KMS-11 (cell line): ENCODE results near the gene HYAL1.
A peak's percentile ranks its signal among the peaks of the same experiment; 100 is the strongest.

ENCODE experiments used
- H2AFZ ChIP-seq: fragments of 200-600 bp; sonication (generic); 2 replicates; pipeline ENCODE4 v1.6.1; 2016; ENCODE audit warnings: antibody characterized with exemption, mixed run types, low read depth
- H3K27ac ChIP-seq: fragments of 200-600 bp; sonication (generic); 2 replicates; pipeline ENCODE4 v1.6.1; 2016; ENCODE audit warnings: mild to moderate bottlenecking, mixed run types
- H3K27me3 ChIP-seq: fragments of 200-600 bp; sonication (generic); 2 replicates; pipeline ENCODE4 v1.6.1; 2017; ENCODE audit warnings: mild to moderate bottlenecking, low read depth, mixed run types, moderate library complexity; ENCODE audit not compliant: insufficient read depth
- H3K36me3 ChIP-seq: fragments of 200-600 bp; sonication (generic); 2 replicates; pipeline ENCODE4 v1.6.1; 2017; ENCODE audit warnings: mild to moderate bottlenecking, mixed run types; ENCODE audit not compliant: insufficient read depth
- H3K4me1 ChIP-seq: fragments of 200-600 bp; sonication (generic); 2 replicates; pipeline ENCODE4 v1.6.1; 2016; ENCODE audit warnings: mild to moderate bottlenecking, low read depth, mixed run types; ENCODE audit not compliant: poor library complexity, severe bottlenecking
- H3K4me2 ChIP-seq: fragments of 200-600 bp; sonication (generic); 2 replicates; pipeline ENCODE4 v1.7.0; 2016; ENCODE audit warnings: mild to moderate bottlenecking, mixed run types
- H3K4me3 ChIP-seq: fragments of 200-600 bp; sonication (generic); IDR thresholded peaks from 2 replicates; pipeline ENCODE4 v1.6.1; 2017; ENCODE audit warnings: low read depth, low read length, mixed read lengths; ENCODE audit not compliant: insufficient read depth
- H3K79me2 ChIP-seq: fragments of 200-600 bp; sonication (generic); 2 replicates; pipeline ENCODE4 v1.6.1; 2016; ENCODE audit warnings: low read depth, mixed run types; ENCODE audit not compliant: insufficient read depth
- H3K9ac ChIP-seq: fragments of 200-600 bp; sonication (generic); 2 replicates; pipeline ENCODE4 v1.6.1; 2016; ENCODE audit warnings: mild to moderate bottlenecking, mixed run types
- H4K20me1 ChIP-seq: fragments of 200-600 bp; sonication (generic); 2 replicates; pipeline ENCODE4 v1.6.1; 2016; ENCODE audit warnings: mild to moderate bottlenecking, mixed run types; ENCODE audit not compliant: insufficient read depth
- CTCF ChIP-seq: fragments of 200-600 bp; sonication (generic); conservative IDR thresholded peaks from 2 replicates; pipeline ENCODE4 v1.6.1; 2017; ENCODE audit warnings: low read depth, mild to moderate bottlenecking, antibody characterized with exemption, low read length, moderate library complexity, mixed read lengths

Gene HYAL1

GRCh38 chr3:50340147-50340447 lies 36.7 kb upstream of the HYAL1 start:
- H4K20me1 ChIP-seq, result no peaks in the 10 kb centered on the region
- no peak overlapping the region for H3K9ac ChIP-seq
- no peak for TF ChIP-seq CTCF
- H3K79me2 ChIP-seq, result peaks cover 19% of the 10 kb centered on the region
- H3K4me2 ChIP-seq, result no peak overlapping the region
- H2AFZ ChIP-seq, result no peak overlapping the region
- H3K4me1 ChIP-seq, result no peaks in the 10 kb centered on the region
- H3K27ac ChIP-seq, result no peak overlapping the region
- H3K4me3 ChIP-seq, result no peak overlapping the region
- no peaks in the 10 kb centered on the region for H3K27me3 ChIP-seq
- H3K36me3 ChIP-seq, result no peaks in the 10 kb centered on the region

GRCh38 chr3:50339485-50340146 lies 36.2 kb upstream of the HYAL1 start:
- Histone ChIP-seq H3K27ac (no peak overlapping the region), H2AFZ (no peak overlapping the region)

GRCh38 chr3:50338965-50339364 lies 35.6 kb upstream of the HYAL1 start:
- Histone ChIP-seq H2AFZ (no peak overlapping the region), H3K4me3 (no peak overlapping the region), H3K27ac (no peak overlapping the region), H3K9ac (no peak overlapping the region), H3K36me3 (no peaks in the 10 kb centered on the region), H3K4me2 (no peak overlapping the region), H3K4me1 (no peaks in the 10 kb centered on the region), H4K20me1 (no peaks in the 10 kb centered on the region), H3K79me2 (peaks cover 30% of the 10 kb centered on the region), H3K27me3 (no peaks in the 10 kb centered on the region)
- TF ChIP-seq CTCF, result no peak

More at GRCh38 chr3:50339485-50340146, 36.2 kb upstream of the HYAL1 start:
- no peak overlapping the region for H3K4me2 ChIP-seq
- H3K9ac ChIP-seq, result no peak overlapping the region
- no peaks in the 10 kb centered on the region for H3K4me1 ChIP-seq
- no peaks in the 10 kb centered on the region for H4K20me1 ChIP-seq
- no peaks in the 10 kb centered on the region for H3K27me3 ChIP-seq
- H3K36me3 ChIP-seq, result no peaks in the 10 kb centered on the region
- H3K79me2 ChIP-seq, result peaks cover 24% of the 10 kb centered on the region
- H3K4me3 ChIP-seq, result no peak overlapping the region
- TF ChIP-seq CTCF, result no peak

- Histone ChIP-seq H3K27me3 (no peaks in the 10 kb centered on the region), H3K79me2 (peaks cover 36% of the 10 kb centered on the region), H3K4me3 (peak overlapping the region; percentile 57), H3K27ac (peak overlapping the region; percentile 87), H3K4me2 (peak overlapping the region; percentile 89), H2AFZ (peak overlapping the region; percentile 67), H4K20me1 (no peaks in the 10 kb centered on the region), H3K4me1 (no peaks in the 10 kb centered on the region), H3K9ac (peak overlapping the region; percentile 91), H3K36me3 (no peaks in the 10 kb centered on the region)
- no peak for TF ChIP-seq CTCF
Observed at GRCh38 chr3:50337175-50337861, 33.9 kb upstream of the HYAL1 start.
